ENCODE measurements around the gene GATA3. TPM values are rescaled to one million over a fixed set of nuclear protein-coding genes. Genes with fewer than 3 reads are reported as not detected.

Gene GATA3
- total RNA-seq, 2 donors from 2014 or later, result 10.4 to 19.9 TPM

DNA sequence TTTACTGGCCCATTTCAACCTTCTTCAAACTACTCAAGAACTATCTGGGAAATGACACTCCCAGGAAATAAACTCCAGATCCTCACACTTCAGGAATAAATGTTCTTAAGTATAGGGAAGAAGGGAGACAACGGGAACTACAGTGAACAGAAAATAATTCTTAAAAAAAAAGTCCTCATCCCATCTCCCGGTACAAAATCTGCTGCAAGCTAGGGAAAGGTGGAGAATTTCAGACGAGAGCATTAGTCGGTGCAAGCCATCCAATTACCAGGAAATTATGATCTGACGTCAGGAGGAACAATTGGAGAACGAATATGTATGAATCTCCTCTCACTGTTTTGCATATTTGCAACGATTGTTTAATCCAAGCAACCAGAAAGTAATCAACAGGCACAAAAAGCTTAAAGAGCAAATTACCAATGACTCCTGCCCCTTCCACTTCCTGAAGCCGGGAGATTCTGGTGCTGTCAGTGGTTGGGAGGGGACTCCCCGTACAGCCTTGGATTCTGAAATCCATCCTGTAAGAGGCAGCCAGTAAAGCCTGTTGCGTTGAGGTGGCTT, 15.1 kb upstream of the GATA3 start:
- Histone ChIP-seq H3K9me3 (no peaks in the 10 kb centered on the region), H3K27ac (no peak overlapping the region), H3K4me1 (replicated peaks) (no peaks in the 10 kb centered on the region), H3K36me3 (no peaks in the 10 kb centered on the region), H3K4me3 (no peak overlapping the region), H3K27me3 (replicated peaks; ENCODE audit: insufficient read depth) (peaks cover 38% of the 10 kb centered on the region)
- no peak for TF ChIP-seq POLR2A (IDR thresholded peaks at IDR 0.05)
- intact Hi-C loops (cut with DNase I), result no loop called here
- DNase-seq (ENCODE audit: low spot score), result no peak
- 40% methylated on average over 10 of the region's 10 CpGs for WGBS

DNA sequence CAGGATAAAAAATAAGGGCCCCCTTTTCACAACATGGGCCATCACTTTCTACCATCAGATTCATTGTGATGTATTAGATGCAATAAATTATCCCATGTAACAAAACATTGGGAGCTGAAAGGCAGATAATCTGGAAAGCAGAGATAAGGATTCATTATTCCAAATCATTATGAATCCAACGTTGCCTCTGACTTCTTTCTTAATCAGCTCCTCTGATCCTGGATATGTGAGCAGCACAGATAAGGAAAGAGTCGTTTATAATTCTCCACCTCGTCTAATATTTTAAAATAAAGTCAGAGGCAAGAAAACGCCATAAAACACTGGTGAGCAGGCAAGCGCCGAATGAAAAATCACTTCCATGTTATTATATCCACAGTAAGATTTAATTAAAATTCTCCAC, 13.8 kb upstream of the GATA3 start:
- no peak for TF ChIP-seq POLR2A (IDR thresholded peaks at IDR 0.05)
- TF ChIP-seq POLR2AphosphoS5 (IDR thresholded peaks at IDR 0.05), result no peak
- TF ChIP-seq, protein P1, sequence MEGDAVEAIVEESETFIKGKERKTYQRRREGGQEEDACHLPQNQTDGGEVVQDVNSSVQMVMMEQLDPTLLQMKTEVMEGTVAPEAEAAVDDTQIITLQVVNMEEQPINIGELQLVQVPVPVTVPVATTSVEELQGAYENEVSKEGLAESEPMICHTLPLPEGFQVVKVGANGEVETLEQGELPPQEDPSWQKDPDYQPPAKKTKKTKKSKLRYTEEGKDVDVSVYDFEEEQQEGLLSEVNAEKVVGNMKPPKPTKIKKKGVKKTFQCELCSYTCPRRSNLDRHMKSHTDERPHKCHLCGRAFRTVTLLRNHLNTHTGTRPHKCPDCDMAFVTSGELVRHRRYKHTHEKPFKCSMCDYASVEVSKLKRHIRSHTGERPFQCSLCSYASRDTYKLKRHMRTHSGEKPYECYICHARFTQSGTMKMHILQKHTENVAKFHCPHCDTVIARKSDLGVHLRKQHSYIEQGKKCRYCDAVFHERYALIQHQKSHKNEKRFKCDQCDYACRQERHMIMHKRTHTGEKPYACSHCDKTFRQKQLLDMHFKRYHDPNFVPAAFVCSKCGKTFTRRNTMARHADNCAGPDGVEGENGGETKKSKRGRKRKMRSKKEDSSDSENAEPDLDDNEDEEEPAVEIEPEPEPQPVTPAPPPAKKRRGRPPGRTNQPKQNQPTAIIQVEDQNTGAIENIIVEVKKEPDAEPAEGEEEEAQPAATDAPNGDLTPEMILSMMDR (IDR thresholded peaks at IDR 0.05), result no peak
- H3K9me3 ChIP-seq, result no peaks in the 10 kb centered on the region
- H3K4me3 ChIP-seq, result no peak overlapping the region
- no peak for DNase-seq (ENCODE audit: low spot score)
- H3K36me3 ChIP-seq, result no peaks in the 10 kb centered on the region
- WGBS, result 40% methylated on average over 6 of the region's 6 CpGs
- H3K27ac ChIP-seq, result no peak overlapping the region
- H3K4me1 ChIP-seq (replicated peaks), result no peaks in the 10 kb centered on the region
- H3K27me3 ChIP-seq (replicated peaks; ENCODE audit: insufficient read depth), result peaks cover 31% of the 10 kb centered on the region
- intact Hi-C loops (cut with DNase I), result no loop called here

DNA sequence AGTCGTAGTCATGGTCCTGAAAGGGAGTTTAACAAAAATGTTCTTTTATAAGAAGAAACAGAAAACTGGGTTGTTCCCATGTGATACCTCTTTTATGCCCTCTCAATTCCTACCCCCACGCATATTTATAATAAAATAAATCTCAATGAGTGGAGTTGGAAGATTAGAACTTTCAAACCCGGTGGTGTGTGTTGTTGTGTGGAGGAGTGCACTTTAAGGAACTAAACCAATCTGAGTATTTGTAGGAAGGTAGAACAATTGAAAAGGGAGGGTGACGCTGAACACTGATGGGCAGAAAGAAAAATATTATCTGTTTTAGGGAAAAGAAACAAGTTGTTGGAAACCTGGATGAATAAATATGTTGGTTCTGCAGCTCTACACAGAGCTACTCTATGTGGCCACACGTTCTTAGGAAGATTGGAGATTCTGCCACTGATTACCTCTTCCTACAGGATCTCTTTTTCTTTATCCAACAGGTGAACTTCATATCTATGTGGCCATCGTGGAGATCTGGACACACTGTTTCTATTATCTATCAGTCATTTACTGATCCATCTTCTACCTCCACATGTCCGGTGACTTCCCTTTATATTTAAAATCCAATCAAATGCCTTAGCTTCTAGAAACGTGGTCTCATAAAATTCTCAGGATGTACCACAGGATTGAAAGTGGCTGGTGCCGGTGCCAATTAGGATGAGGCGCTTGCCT, 13.1 kb upstream of the GATA3 start:
- no peaks in the 10 kb centered on the region for H3K36me3 ChIP-seq
- intact Hi-C loops (cut with DNase I), result no loop called here
- H3K9me3 ChIP-seq, result no peaks in the 10 kb centered on the region
- no peak overlapping the region for H3K27ac ChIP-seq
- no peaks in the 10 kb centered on the region for H3K4me1 ChIP-seq (replicated peaks)
- H3K27me3 ChIP-seq (replicated peaks; ENCODE audit: insufficient read depth), result peaks cover 23% of the 10 kb centered on the region
- TF ChIP-seq POLR2A (IDR thresholded peaks at IDR 0.05), result no peak
- TF ChIP-seq POLR2AphosphoS5 (IDR thresholded peaks at IDR 0.05), result no peak
- TF ChIP-seq, protein P1 (IDR thresholded peaks at IDR 0.05), result no peak
- WGBS, result 44% methylated on average over 10 of the region's 10 CpGs
- no peak overlapping the region for H3K4me3 ChIP-seq
- no peak for DNase-seq (ENCODE audit: low spot score)

DNA sequence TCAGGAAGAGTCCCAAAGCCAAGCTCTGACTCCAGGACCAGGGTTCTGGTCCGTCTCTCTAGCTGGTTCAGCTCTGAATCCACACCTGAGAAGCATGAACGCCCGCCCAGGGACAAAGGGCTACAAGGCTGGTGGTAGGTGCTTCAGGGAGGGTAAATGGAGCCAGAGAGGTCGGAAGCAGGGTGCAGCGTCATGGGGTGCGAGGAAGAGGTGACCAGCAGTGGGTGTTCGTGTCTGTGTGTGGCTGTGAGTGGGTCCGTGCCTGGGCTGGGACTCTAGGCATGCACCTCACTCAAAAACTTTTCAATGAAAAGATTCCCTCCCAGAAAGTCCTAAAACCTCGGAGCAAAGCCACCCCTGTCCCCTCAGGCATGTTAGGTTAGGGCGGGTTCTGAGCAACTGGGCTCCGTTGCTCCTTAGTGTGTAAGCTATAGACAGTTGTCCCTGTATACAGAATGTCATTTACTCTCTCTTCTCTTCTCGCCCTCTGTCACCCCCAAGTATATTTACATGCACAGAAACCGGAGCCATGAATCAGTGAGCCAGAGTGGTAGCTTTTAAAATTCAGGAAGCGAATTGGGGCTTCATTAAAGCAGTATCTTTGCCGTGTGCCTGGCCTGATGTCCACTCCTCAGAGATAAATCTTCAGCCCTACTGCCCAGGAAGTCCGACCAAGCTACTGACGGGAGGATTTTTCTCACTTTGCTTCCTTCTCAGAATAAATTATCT, 12.3 kb upstream of the GATA3 start:
- no peak overlapping the region for H3K4me3 ChIP-seq
- H3K9me3 ChIP-seq, result no peaks in the 10 kb centered on the region
- intact Hi-C loops (cut with DNase I), result no loop called here
- no peak overlapping the region for H3K27ac ChIP-seq
- no peak for DNase-seq (ENCODE audit: low spot score)
- H3K27me3 ChIP-seq (replicated peaks; ENCODE audit: insufficient read depth), result peaks cover 21% of the 10 kb centered on the region
- TF ChIP-seq POLR2A (IDR thresholded peaks at IDR 0.05) (no peak), POLR2AphosphoS5 (IDR thresholded peaks at IDR 0.05) (no peak)
- TF ChIP-seq, protein P1 (IDR thresholded peaks at IDR 0.05), result no peak
- H3K4me1 ChIP-seq (replicated peaks), result no peaks in the 10 kb centered on the region
- no peaks in the 10 kb centered on the region for H3K36me3 ChIP-seq
- WGBS, result 52% methylated on average over 17 of the region's 17 CpGs

DNA sequence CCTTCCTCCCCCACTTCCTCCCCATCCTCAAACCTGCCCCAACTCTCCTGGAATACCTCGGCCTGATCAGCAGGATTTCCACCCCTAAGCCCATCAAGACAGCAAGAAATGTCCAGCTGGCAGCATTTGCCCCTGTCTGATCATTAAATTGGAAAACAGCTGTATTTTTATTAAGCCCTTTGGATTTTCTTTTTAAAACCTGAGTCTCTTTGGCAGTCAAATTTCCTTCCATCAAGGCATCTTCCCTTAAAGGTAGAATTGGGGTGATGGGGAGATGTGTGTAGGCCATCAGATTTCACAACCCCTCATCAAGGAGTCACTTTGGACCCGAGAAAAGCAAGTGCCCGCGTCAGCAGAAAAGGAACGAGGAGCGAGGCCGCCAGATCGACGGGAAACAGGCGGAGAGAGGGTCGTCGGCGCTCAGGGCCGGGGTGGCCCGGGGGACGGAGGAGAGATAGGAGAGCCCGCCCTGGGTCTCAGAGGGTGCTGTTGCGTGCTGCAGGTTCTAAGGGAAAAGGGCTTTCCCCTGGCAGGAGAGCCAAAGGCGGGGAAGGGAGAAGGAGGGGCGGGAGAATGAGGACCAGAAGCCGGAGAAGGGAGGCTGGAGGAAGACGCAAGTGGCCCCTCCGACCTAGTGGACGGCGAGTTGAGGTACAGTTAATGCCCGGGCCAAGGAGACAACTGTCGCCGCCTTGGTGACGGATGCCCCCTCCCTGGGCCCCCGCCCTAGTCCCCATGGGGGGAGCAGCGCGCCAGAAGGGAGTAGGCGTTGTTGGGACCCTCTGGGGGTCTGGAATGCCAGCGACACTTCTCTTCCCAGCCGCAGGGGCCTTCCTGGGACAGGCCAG, 11.5 kb upstream of the GATA3 start:
- Histone ChIP-seq H3K27ac (no peak overlapping the region), H3K27me3 (replicated peaks; ENCODE audit: insufficient read depth) (peaks cover 22% of the 10 kb centered on the region), H3K4me1 (replicated peaks) (no peaks in the 10 kb centered on the region), H3K4me3 (no peak overlapping the region), H3K9me3 (no peaks in the 10 kb centered on the region), H3K36me3 (no peaks in the 10 kb centered on the region)
- no peak for DNase-seq (ENCODE audit: low spot score)
- TF ChIP-seq POLR2AphosphoS5 (IDR thresholded peaks at IDR 0.05) (no peak), POLR2A (IDR thresholded peaks at IDR 0.05) (no peak)
- TF ChIP-seq, protein P1 (IDR thresholded peaks at IDR 0.05), result no peak
- intact Hi-C loops (cut with DNase I), result no loop called here
- 45% methylated on average over 35 of the region's 35 CpGs for WGBS

All from prostate gland (tissue), 2 donors.